Vagina (tissue), 2 donors: Measurements from ENCODE around the gene RRM2. TPM values are rescaled to one million over a fixed set of nuclear protein-coding genes. Genes with fewer than 3 reads are reported as not detected.

Experiments
- DNase-seq, 2 donors: peaks; one replicate each; pipeline ENCODE4 v3.0.0-alpha.2; 2017; ENCODE audit errors: extremely low spot score in 2 of 2
- H3K27ac ChIP-seq: fragments of 200-600 bp; sonication (generic); one replicate; pipeline ENCODE4 v1.5.1; 2019
- H3K27me3 ChIP-seq: fragments of 200-600 bp; sonication (generic); one replicate; pipeline ENCODE4 v1.5.1; 2019
- H3K36me3 ChIP-seq, 2 donors: fragments of 200-600 bp; sonication (generic); one replicate each; pipeline ENCODE4 v1.5.1; 2017 to 2019
- H3K4me1 ChIP-seq: fragments of 200-600 bp; sonication (generic); one replicate; pipeline ENCODE4 v1.5.1; 2019
- H3K4me3 ChIP-seq, 2 donors: fragments of 200-600 bp; sonication (generic); 1 replicate in 1 of 2; 2 replicates in 1 of 2; pipeline ENCODE4 v1.5.1; 2016 to 2019
- H3K9me3 ChIP-seq: fragments of 200-600 bp; sonication (generic); one replicate; pipeline ENCODE4 v1.5.1; 2019
- CTCF ChIP-seq, 3 experiments: fragments of 450-650 bp in 2 of 3; fragments of 200-600 bp in 1 of 3; sonication (generic) in 1 of 3; IDR thresholded peaks; one replicate each; pipeline ENCODE4 v1.5.1; 2017 to 2019; ENCODE audit warnings: antibody characterized with exemption in 3 of 3, mild to moderate bottlenecking in 2 of 3, moderate library complexity in 2 of 3
- POLR2A ChIP-seq, 2 donors: fragments of 450-650 bp; IDR thresholded peaks; one replicate each; pipeline ENCODE4 v1.6.1; 2017; ENCODE audit warnings: antibody characterized with exemption in 2 of 2, mild to moderate bottlenecking in 2 of 2, moderate library complexity in 2 of 2
- POLR2AphosphoS5 ChIP-seq, 2 donors: sonication (generic); formaldehyde crosslinking; IDR thresholded peaks; one replicate each; pipeline ENCODE4 v1.9.0; 2017; ENCODE audit warnings: antibody characterized with exemption in 2 of 2, mild to moderate bottlenecking in 2 of 2, low read depth in 1 of 2; ENCODE audit not compliant: insufficient read depth in 1 of 2
- intact Hi-C: fragments of 100-400 bp; cut with DNase I; formaldehyde crosslinking; loops from one replicate; pipeline ENCODE4 v1.15.1; 2023
- total RNA-seq: library from RNA; depleted of rRNA; stranded (reverse); fragments of >200 nt; gene quantifications from one replicate; pipeline ENCODE4 v1.2.3, GENCODE V29; 2016

Gene RRM2
- total RNA-seq, 1 donor from 2014 or later: 11.0 TPM

DNA sequence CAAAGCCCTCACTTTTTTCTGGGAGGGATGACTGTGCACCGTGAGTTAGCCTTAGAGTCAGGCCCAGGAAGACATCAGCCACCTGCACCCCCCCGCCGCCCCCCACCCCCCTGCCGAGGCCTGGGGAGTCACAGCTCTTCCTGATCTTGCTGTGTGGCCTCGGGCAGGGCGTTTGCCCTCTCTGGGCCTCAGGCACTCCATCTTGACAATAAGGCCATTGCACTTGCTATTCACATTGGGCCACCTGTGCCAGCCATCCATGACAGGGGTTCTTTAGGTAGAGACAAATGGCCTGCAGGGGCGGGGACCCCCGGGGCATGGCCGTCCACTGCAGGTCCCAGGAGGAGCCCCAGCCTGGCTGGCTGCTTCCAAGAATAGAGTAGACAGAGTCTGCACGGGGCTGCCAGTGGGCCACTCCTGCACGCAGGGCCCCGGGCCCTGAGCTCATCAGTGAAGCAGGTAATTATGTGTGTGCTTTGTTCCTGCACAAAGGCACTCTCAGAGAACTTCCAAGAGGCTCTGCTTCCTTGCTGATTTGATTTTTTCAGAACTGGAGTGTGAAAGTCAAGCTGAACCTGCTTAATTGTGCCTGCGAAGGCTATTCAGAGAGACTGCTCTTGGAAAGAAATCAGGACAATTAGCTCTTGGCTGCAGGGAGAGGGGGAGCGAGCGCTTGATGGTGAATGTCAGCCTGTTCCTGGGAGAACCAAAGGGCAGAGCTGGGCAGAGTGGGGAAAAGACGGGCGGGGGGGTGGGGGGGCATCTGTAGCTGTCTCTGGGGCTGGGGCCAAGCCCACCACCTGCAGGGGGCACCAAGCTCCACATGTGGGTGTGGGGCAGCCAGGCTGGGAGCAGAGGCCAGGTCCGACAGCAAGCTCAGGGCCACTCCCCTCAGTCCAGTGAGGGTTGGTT, 40.3 kb downstream of the RRM2 start:
- intact Hi-C loops: no loop called here
- Histone ChIP-seq H3K36me3 (no peaks in the 10 kb centered on the region), H3K27me3 (no peaks in the 10 kb centered on the region), H3K4me3 (no peak overlapping the region), H3K4me1 (no peaks in the 10 kb centered on the region), H3K9me3 (no peaks in the 10 kb centered on the region), H3K27ac (no peak overlapping the region)
- TF ChIP-seq CTCF (IDR thresholded peaks at IDR 0.05) (no peak), POLR2AphosphoS5 (IDR thresholded peaks at IDR 0.05; ENCODE audit: insufficient read depth in 1 of 2, low read depth in 1 of 2) (no peak), POLR2A (IDR thresholded peaks at IDR 0.05) (no peak)
- DNase-seq: no peak

- Histone ChIP-seq H3K27ac (no peak overlapping the region), H3K27me3 (no peaks in the 10 kb centered on the region), H3K4me3 (no peak overlapping the region), H3K9me3 (no peaks in the 10 kb centered on the region), H3K4me1 (peaks cover under 1% of the 10 kb centered on the region), H3K36me3 (no peaks in the 10 kb centered on the region)
- TF ChIP-seq POLR2A (IDR thresholded peaks at IDR 0.05) (no peak), CTCF (IDR thresholded peaks at IDR 0.05) (no peak), POLR2AphosphoS5 (IDR thresholded peaks at IDR 0.05; ENCODE audit: insufficient read depth in 1 of 2, low read depth in 1 of 2) (no peak)
- DNase-seq: no peak
- intact Hi-C loops: no loop called here
Observed at GRCh38 chr2:10163498-10164486, 41.3 kb downstream of the RRM2 start.

DNA sequence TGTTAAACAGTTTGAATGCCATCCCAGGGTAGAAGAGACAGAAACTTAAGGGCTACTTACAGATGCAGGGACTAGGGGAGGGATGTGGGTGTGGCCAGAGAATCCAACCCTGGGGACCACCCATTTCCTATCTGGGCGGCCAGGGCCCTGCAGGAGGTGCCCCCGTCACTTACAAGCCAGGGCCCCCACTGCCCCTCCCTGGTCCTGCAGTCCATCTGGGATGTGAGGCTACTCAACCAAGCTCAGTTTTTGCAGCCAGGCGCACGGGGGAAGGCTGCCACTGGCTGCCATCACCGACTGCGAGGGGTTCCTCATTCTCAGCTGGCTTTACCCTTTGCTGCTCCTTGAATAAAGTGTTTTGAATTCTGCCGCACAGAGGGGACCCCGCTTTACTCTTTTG, 42.1 kb downstream of the RRM2 start:
- Histone ChIP-seq H3K27me3 (no peaks in the 10 kb centered on the region), H3K36me3 (no peaks in the 10 kb centered on the region), H3K27ac (no peak overlapping the region), H3K4me3 (no peak overlapping the region), H3K4me1 (peaks cover 8% of the 10 kb centered on the region), H3K9me3 (no peaks in the 10 kb centered on the region)
- no peak for TF ChIP-seq POLR2AphosphoS5 (IDR thresholded peaks at IDR 0.05; ENCODE audit: insufficient read depth in 1 of 2, low read depth in 1 of 2)
- TF ChIP-seq POLR2A (IDR thresholded peaks at IDR 0.05): no peak
- no peak for TF ChIP-seq CTCF (IDR thresholded peaks at IDR 0.05)
- intact Hi-C loops: no loop called here
- no peak for DNase-seq

DNA sequence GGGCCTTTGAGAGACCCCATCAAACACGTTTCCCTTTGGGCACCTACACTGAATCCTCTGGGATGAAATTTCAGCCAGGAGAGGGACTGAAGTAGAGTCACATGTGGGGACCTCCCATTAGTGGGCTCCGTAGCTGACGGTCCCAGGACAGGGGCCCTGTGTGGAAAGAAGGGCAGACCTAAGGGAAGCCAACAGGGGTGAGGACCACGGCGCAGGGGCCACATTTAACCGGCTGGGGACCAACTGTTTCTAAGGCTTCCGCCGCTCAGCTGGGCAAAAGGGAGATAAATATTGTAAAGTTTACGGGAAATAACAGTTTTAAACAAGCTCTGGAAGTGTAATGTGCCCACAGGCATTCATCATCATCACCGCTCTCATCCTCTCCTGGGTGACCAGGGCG, 42.7 kb downstream of the RRM2 start:
- no peaks in the 10 kb centered on the region for H3K27me3 ChIP-seq
- intact Hi-C loops: no loop called here
- peaks cover 15% of the 10 kb centered on the region for H3K4me1 ChIP-seq
- no peaks in the 10 kb centered on the region for H3K36me3 ChIP-seq
- no peak for TF ChIP-seq POLR2A (IDR thresholded peaks at IDR 0.05)
- TF ChIP-seq CTCF (IDR thresholded peaks at IDR 0.05): no peak
- TF ChIP-seq POLR2AphosphoS5 (IDR thresholded peaks at IDR 0.05; ENCODE audit: insufficient read depth in 1 of 2, low read depth in 1 of 2): no peak
- H3K4me3 ChIP-seq: no peak overlapping the region
- no peaks in the 10 kb centered on the region for H3K9me3 ChIP-seq
- DNase-seq: no peak
- H3K27ac ChIP-seq: no peak overlapping the region
